GM18909 (cell line): Measurements from ENCODE around the gene KCNQ5.
"Not testable (repeated sequence)": the region's sequence is repeated elsewhere in the genome, so short reads cannot be mapped to it uniquely, and the experiment has no call there.

Source experiments
- ATAC-seq: cut with Tn5 transposase; IDR thresholded peaks from one replicate; pipeline ENCODE4 v1.9.1; 2021; ENCODE audit warnings: mild to moderate bottlenecking; ENCODE audit not compliant: unreplicated experiment, poor library complexity

Gene KCNQ5

GRCh38 chr6:72975352-72975752 lies 353.5 kb downstream of the KCNQ5 start:
- peak; percentile 69 for ATAC-seq

- no peak for ATAC-seq
Observed at GRCh38 chr6:72976484-72976883, 354.6 kb downstream of the KCNQ5 start.

- peak; percentile 91 for ATAC-seq
Observed at GRCh38 chr6:72977114-72977513, 355.2 kb downstream of the KCNQ5 start.

GRCh38 chr6:72978808-72979207 lies 356.9 kb downstream of the KCNQ5 start:
- not testable (repeated sequence) for ATAC-seq

GRCh38 chr6:72984189-72984831 lies 362.4 kb downstream of the KCNQ5 start:
- not testable (repeated sequence) for ATAC-seq

GRCh38 chr6:72984981-72985665 lies 363.3 kb downstream of the KCNQ5 start:
- ATAC-seq: no peak

- no peak for ATAC-seq
Observed at GRCh38 chr6:72987301-72987700, 365.4 kb downstream of the KCNQ5 start.

GRCh38 chr6:72999995-73000394 lies 378.1 kb downstream of the KCNQ5 start:
- ATAC-seq: no peak

- ATAC-seq: no peak
Observed at GRCh38 chr6:73000460-73000859, 378.6 kb downstream of the KCNQ5 start.

- no peak for ATAC-seq
Observed at GRCh38 chr6:73002588-73002987, 380.7 kb downstream of the KCNQ5 start.

GRCh38 chr6:73003302-73003701 lies 381.4 kb downstream of the KCNQ5 start:
- no peak for ATAC-seq

GRCh38 chr6:73004231-73004630 lies 382.4 kb downstream of the KCNQ5 start:
- ATAC-seq: no peak

- no peak for ATAC-seq
Observed at GRCh38 chr6:73004861-73005260, 383.0 kb downstream of the KCNQ5 start.

GRCh38 chr6:73006146-73006545 lies 384.3 kb downstream of the KCNQ5 start:
- ATAC-seq: no peak

GRCh38 chr6:73011945-73012344 lies 390.1 kb downstream of the KCNQ5 start:
- ATAC-seq: no peak

GRCh38 chr6:73017476-73017875 lies 395.6 kb downstream of the KCNQ5 start:
- ATAC-seq: no peak

- ATAC-seq: no peak
Observed at GRCh38 chr6:73024598-73024997, 402.7 kb downstream of the KCNQ5 start.

- no peak for ATAC-seq
Observed at GRCh38 chr6:73027691-73028090, 405.8 kb downstream of the KCNQ5 start.

- no peak for ATAC-seq
Observed at GRCh38 chr6:73028124-73028766, 406.4 kb downstream of the KCNQ5 start.

- ATAC-seq: no peak
Observed at GRCh38 chr6:73028893-73029450, 407.1 kb downstream of the KCNQ5 start.

GRCh38 chr6:73030257-73030656 lies 408.4 kb downstream of the KCNQ5 start:
- peak; percentile 71 for ATAC-seq
